Endodermal cell (in vitro differentiated cells): ENCODE measurements around the gene SLC29A1. TPM values are rescaled to one million over a fixed set of nuclear protein-coding genes. Genes with fewer than 3 reads are reported as not detected.

Source experiments
- DNase-seq: peaks from one replicate; pipeline ENCODE4 v3.0.0-alpha.2; 2017
- H3K27ac ChIP-seq: 2 replicates; pipeline ENCODE4 v1.5.1; 2013; ENCODE audit warnings: mild to moderate bottlenecking, low read depth, low read length, moderate library complexity
- H3K27me3 ChIP-seq: 2 replicates; pipeline ENCODE4 v1.6.1; 2013; ENCODE audit warnings: mild to moderate bottlenecking, low read length, moderate library complexity; ENCODE audit not compliant: insufficient read depth, control insufficient read depth, poor library complexity, severe bottlenecking
- H3K36me3 ChIP-seq: 2 replicates; pipeline ENCODE4 v1.7.0; 2013; ENCODE audit warnings: mild to moderate bottlenecking, low read length, moderate library complexity; ENCODE audit not compliant: control insufficient read depth, insufficient read depth
- H3K4me1 ChIP-seq: one replicate; pipeline ENCODE4 v1.7.0; 2013; ENCODE audit warnings: low read length; ENCODE audit not compliant: control insufficient read depth, insufficient read depth
- H3K4me3 ChIP-seq: 2 replicates; pipeline ENCODE4 v1.5.1; 2013; ENCODE audit warnings: mild to moderate bottlenecking, low read length, moderate library complexity
- H3K9ac ChIP-seq: 2 replicates; pipeline ENCODE4 v1.6.1; 2013; ENCODE audit warnings: mild to moderate bottlenecking, low read length, moderate library complexity; ENCODE audit not compliant: poor library complexity, severe bottlenecking; ENCODE audit errors: extremely low read depth
- H3K9me3 ChIP-seq: 2 replicates; pipeline ENCODE4 v1.6.1; 2013; ENCODE audit warnings: mild to moderate bottlenecking, low read length, moderate library complexity; ENCODE audit not compliant: control insufficient read depth
- H3K27ac Mint-ChIP-seq: 2 replicates; pipeline ENCODE4 v1.8.0; 2020; ENCODE audit warnings: mixed read lengths
- H3K27me3 Mint-ChIP-seq: 2 replicates; pipeline ENCODE4 v1.8.0; 2021; ENCODE audit warnings: mild to moderate bottlenecking, mixed read lengths; ENCODE audit not compliant: insufficient read depth
- H3K36me3 Mint-ChIP-seq: 2 replicates; pipeline ENCODE4 v1.8.0; 2020; ENCODE audit warnings: low read depth, mixed read lengths
- H3K4me1 Mint-ChIP-seq: 2 replicates; pipeline ENCODE4 v1.8.0; 2020; ENCODE audit warnings: mixed read lengths
- H3K4me3 Mint-ChIP-seq: 2 replicates; pipeline ENCODE4 v1.8.0; 2020; ENCODE audit warnings: mild to moderate bottlenecking, moderate library complexity, mixed read lengths
- H3K9me3 Mint-ChIP-seq: 2 replicates; pipeline ENCODE4 v1.8.0; 2020; ENCODE audit warnings: mild to moderate bottlenecking, mixed read lengths
- CTCF ChIP-seq: fragments of 200-600 bp; sonication (generic); conservative IDR thresholded peaks from 2 replicates; pipeline ENCODE4 v1.5.0; 2021; ENCODE audit warnings: antibody characterized with exemption, mild to moderate bottlenecking
- WGBS, 2 experiments: methylation state at CpG; one replicate each; pipeline versions ENCODE4 v1.1.5 to v1.1.7; 2013; ENCODE audit warnings: missing lambda C conversion rate in 2 of 2, mixed read lengths in 1 of 2; ENCODE audit not compliant: insufficient coverage in 1 of 2, insufficient read length in 1 of 2; 5-methylcytosine and 5-hydroxymethylcytosine counted together
- total RNA-seq, 2 donors: library from RNA; stranded (reverse); fragmentation: NEBNext Ultra II Directional in 1 of 2; extraction: Animal tissue kit (Norgen Biotek cat#: 25700) in 1 of 2; gene quantifications; 2 replicates in 1 of 2; 3 replicates in 1 of 2; pipeline ENCODE4 v1.2.1, GENCODE V29; 2021

Gene SLC29A1
- total RNA-seq, 2 donors from 2014 or later: 129 to 155 TPM

GRCh38 chr6:44185953-44186634 lies 37.3 kb upstream of the SLC29A1 start:
- Histone ChIP-seq H3K27me3 (no peaks in the 10 kb centered on the region), H3K4me1 (peaks cover 10% of the 10 kb centered on the region), H3K9ac (no peak overlapping the region), H3K36me3 (no peaks in the 10 kb centered on the region), H3K4me3 (no peak overlapping the region), H3K27ac (no peak overlapping the region), H3K9me3 (no peaks in the 10 kb centered on the region)
- Mint-ChIP-seq H3K27me3 (no peaks in the 10 kb centered on the region), H3K27ac (peak overlapping the region; percentile 93), H3K4me1 (peaks cover 35% of the 10 kb centered on the region), H3K9me3 (no peaks in the 10 kb centered on the region), H3K4me3 (peak overlapping the region; percentile 27), H3K36me3 (no peaks in the 10 kb centered on the region)
- DNase-seq: peak; percentile 85
- no peak for TF ChIP-seq CTCF
- WGBS, 2 experiments: 32 to 40% methylated on average over 7 to 9 of the region's 9 CpGs

GRCh38 chr6:44186635-44187025 lies 36.8 kb upstream of the SLC29A1 start:
- Histone ChIP-seq H3K9ac (no peak overlapping the region), H3K36me3 (no peaks in the 10 kb centered on the region), H3K27me3 (no peaks in the 10 kb centered on the region), H3K4me3 (no peak overlapping the region), H3K4me1 (peaks cover 10% of the 10 kb centered on the region), H3K9me3 (no peaks in the 10 kb centered on the region), H3K27ac (no peak overlapping the region)
- no peak for TF ChIP-seq CTCF
- 91% methylated on average over 7 of the region's 7 CpGs for WGBS, 2 experiments
- Mint-ChIP-seq H3K27ac (peak overlapping the region; percentile 93), H3K27me3 (no peaks in the 10 kb centered on the region), H3K4me3 (no peak overlapping the region), H3K36me3 (no peaks in the 10 kb centered on the region), H3K4me1 (peaks cover 35% of the 10 kb centered on the region), H3K9me3 (no peaks in the 10 kb centered on the region)
- no peak for DNase-seq

- Histone ChIP-seq H3K27me3 (no peaks in the 10 kb centered on the region), H3K9me3 (no peaks in the 10 kb centered on the region), H3K4me1 (peaks cover 10% of the 10 kb centered on the region), H3K4me3 (no peak overlapping the region), H3K9ac (no peak overlapping the region), H3K36me3 (no peaks in the 10 kb centered on the region), H3K27ac (no peak overlapping the region)
- TF ChIP-seq CTCF: no peak
- 89 to 96% methylated on average over 1 to 2 of the region's 2 CpGs for WGBS, 2 experiments
- Mint-ChIP-seq H3K4me3 (no peak overlapping the region), H3K9me3 (no peaks in the 10 kb centered on the region), H3K4me1 (peaks cover 38% of the 10 kb centered on the region), H3K27me3 (no peaks in the 10 kb centered on the region), H3K27ac (no peak overlapping the region), H3K36me3 (no peaks in the 10 kb centered on the region)
- DNase-seq: no peak
Measured at GRCh38 chr6:44188819-44189218, 34.6 kb upstream of the SLC29A1 start.
